Fibroblast of skin of back (primary cell): ENCODE data around the gene TXNRD2. TPM values are rescaled to one million over a fixed set of nuclear protein-coding genes. Genes with fewer than 3 reads are reported as not detected.

ENCODE experiments used
- DNase-seq: peaks from one replicate; pipeline ENCODE4 v3.0.0-alpha.2; 2013
- polyA plus RNA-seq, 2 experiments: library from polyadenylated mRNA; unstranded; fragments of 120-200 nt; gene quantifications; one replicate each; pipeline ENCODE4 v1.2.1, GENCODE V29; 2013; ENCODE audit not compliant: insufficient read length in 2 of 2

The TXNRD2 gene
- 19.6 TPM for polyA plus RNA-seq (2013, experiment 1 of 2; ENCODE audit: insufficient read length)
- polyA plus RNA-seq (2013, experiment 2 of 2; ENCODE audit: insufficient read length): 13.1 TPM

DNA sequence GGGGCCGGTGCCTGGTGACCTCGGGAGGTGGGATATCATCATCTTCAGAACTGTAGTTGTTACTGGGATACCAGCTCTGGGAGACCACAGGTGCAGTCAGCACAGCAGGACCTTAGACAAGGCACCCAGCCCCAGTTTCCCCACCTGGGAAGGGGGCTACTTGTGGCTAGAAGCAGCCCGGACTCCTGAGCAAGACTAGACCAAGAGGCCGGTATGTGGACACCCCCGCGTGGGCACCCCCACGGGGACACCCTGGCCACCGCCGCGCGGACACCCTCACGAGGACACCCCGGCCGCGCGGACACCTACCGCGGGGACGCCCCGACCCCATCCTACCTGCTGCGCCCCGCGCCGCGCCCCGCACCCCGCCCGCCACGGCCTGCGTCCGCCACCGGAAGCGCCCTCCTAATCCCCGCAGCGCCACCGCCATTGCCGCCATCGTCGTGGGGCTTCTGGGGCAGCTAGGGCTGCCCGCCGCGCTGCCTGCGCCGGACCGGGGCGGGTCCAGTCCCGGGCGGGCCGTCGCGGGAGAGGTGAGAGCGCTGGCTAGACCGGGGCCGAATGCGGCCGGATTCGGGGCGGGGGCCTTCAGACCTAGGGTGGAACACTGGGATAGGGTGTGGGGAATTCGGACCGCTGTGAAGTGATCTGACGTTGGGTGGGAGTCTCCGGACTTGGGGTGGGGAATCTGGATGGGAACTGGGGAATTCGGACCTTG, at the start of gene TXNRD2, which contains the start of gene COMT:
TXNRD2 (minus strand) TSS at position 454 of the 718 bp plus-strand sequence; CDS start at position 439, 15 bp downstream.
COMT (plus strand) TSS at position 408 of the 718 bp plus-strand sequence. CDS start 20,755 bp downstream, outside the sequence.
- DNase-seq: peak; percentile 75

- no peak for DNase-seq
Measured at GRCh38 chr22:19991395-19991644, 49.7 kb upstream of the TXNRD2 start.

DNA sequence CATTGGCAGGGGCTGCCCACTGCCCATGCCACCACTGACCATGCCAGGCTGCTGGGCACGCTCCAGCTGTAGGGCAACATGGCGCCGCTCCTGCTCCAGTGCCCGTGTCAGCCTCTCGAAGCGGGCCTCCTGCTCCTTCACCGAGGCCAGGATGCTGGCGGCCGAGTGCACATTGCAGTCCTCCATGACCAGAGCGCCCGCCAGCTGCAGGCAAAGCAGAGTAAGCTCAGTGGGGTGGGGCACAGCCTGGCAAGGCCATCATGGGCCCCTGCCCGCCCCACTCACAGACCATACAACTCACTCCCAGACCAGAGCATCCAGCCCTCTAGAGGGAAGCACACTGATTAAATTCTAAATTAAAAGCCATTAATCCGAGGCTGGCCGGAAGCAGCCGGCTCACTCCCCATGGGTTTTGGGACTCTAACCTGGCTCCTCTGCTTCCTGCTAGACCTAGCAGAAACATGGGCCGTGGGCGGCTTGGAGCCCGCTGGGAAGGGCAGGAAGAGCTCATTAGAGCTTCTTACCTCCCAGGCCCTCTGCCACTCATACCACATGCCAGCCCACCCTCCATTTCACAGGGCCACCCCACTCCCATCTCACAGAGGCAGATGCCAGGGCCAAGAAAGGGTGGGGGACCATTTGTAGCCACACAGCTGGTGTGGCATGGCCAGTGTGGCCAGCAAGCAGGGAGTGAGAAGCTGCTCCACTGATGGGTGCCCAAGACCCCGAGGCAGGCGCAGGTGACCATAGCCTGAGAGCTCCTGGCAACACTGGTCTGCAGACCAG, 49.2 kb upstream of the TXNRD2 start:
- DNase-seq: no peak

GRCh38 chr22:19990188-19990587, 48.6 kb upstream of the TXNRD2 start:
- DNase-seq: no peak

DNA sequence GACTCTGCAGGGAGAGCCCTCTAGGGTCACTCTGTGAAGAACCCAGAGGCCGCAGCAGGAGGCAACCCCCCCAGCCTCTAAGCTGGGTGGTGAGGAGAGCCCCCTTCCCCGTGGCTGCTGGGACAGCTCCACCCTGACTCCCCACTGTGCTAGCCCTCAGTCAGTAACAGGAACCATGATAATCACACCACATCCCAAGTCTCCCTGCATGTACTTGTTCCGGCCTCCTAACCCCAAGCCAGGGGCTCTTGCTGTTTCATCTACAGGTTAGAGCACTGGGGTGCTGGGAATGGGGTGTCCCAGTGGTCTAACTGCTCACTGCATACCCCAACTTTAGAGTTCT, 48.1 kb upstream of the TXNRD2 start:
- DNase-seq: no peak

GRCh38 chr22:19988965-19989724, 47.5 kb upstream of the TXNRD2 start:
- no peak for DNase-seq

- DNase-seq: no peak
Measured at GRCh38 chr22:19988331-19988808, 46.8 kb upstream of the TXNRD2 start.

DNA sequence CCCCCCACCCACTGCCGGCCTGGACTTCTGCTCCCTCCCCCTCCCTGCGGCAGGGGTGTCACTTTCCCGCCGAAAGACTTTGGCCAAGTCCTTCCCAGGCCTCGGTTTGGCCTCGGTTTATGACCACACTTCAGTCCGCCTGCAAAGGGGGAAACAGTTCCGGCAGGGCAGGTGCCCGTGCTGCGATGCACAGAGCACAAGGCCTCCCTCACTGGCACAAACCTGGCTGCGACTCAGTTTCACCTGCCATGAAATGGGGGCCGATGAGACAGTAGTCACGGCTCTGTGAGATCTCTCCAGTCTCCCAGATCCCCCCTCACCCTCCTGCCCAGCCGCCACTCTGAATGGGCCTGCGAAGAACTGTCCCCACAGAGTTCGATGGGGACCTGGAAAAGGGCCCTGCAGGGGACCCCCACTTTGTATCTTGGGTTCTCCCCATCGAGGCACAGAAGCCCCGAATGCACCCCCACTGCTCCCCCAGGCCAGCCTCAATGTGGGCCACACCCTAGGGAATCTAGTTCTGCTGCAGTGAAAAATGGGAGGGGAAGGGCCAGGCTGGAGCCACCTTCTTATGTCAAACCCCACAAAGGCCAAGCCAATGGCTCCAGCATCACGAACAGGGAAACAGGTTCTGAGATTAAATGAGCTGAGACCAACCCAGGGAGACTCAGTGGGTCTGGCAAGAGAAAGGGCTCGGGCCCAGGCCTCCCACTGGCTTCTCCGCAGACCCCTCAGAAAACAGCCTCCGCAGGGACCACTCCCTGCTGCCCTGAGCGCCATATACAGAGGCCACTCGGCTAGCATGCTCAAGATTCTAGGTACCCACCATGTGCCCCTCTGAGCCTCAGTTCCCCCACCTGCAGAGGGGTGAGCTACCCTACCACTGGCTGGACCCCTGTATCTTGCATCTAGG, 46.0 kb upstream of the TXNRD2 start:
- no peak for DNase-seq

DNA sequence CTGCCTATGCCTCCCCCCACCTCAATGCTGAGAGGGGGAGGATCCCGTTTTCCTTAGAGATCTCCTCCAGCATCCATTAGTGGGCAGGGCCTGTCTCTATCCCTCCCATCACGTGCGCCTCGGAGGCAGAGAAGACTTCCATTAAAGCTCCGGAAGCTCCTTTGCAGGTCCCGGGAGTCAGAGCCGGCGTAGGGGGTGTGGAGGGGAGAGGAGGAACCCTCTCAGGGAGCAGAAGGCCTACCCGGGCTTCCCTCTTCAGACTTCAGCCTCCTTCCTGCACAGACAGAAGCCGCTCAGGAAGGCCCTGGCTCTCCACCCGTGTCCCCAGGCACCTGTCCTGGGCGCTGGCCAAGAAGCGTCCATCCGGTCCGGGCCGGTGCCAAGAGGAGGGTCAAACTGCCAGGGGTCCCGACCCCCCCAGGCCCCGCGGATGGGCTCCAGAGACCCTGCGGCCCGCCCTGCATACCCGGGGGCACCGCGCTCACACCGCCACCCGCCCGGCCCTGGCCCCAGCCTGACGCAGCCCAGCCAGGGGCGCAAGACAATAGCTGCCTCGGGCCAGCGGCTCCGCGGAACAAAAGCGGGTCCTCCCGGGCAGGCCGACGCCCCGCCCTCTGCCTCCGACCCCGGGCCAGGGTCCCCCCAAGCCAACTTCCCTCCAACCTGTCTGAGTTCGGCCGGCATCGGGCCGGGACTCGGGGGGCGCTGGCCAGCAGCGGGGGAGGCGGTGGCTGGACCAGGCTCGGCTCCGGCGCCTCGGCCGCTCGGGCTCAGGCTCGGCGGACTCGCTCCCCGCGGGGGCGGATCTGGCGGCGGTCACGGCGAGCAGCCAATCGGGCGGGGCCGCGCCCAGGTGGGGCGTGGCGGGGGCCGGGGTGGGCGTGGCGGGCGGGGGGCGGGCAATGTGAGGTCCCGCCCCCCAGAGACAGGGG, 45.1 kb upstream of the TXNRD2 start:
- peak; percentile 71 for DNase-seq

GRCh38 chr22:19986011-19986409, 44.4 kb upstream of the TXNRD2 start:
- DNase-seq: no peak

DNA sequence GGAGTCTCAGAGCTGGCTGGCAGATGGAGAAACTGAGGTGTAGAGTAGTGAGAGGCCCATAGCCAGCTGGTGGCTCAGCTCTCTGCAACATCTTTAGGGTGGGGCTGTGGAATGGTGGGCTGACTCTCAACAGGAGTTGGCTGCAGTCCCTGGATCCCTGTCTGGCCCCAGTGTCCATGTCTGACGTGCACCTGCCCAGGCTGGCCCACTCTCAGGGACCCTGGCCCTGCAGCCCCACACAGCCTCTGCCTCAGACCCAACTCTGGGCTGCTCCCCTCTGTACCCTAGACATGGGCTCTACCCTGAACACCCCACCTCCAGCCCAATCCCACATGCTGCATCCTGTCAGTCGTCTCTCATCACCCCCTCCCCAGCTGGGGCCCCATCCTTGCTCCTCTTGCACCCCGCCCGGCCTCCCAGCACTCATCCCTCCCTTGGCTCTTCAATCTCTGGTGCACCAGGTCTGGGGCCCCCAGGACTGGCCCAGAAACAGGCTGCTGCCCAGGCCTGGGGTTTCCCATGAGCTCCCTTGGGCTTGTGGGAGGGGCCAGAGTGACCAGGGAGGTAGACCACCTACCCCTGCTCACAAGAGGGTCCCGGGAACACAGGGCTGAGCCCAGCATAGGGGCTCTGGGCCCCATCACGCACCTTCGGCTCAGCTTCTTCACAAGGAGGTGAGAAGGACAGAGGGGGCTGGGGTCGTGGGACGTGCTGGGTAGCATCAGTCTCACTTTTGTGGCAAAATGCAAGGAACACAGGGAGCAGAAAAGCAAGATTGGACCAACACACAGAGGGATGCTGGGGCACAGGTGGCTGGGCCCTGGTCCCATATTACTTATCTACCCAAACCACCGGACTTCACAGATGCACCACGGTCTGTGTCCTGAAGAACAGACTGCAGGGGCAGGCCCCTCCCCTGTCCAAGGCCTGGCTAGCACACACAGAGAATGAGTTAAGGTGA, 43.5 kb upstream of the TXNRD2 start:
- DNase-seq: no peak

DNA sequence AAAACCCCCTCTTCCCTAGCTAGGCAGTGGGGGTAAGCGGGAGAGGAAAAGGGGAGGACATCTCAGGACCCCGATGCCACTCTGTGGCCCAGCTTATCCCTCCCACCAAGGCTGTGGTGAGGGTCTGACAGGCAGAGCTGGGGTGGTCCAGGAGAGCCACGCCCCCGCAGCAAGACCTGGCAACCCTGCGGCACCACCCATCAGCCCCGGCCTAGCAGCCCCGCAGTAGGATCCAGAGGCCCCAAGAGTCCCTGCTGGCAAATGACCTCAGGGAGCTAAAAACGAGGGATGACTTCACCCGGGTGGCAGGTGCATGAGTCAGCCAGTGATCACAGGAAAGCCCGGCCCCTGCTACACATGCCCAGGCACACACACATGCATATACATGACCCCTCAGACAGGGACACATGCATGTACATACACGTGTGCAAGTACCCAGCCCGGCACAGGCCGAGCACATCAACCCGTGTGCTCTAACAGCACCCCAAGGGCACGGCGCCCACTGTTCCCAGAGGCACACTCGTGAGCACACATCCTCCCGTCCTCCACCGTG, 42.7 kb upstream of the TXNRD2 start:
- peak; percentile 79 for DNase-seq

GRCh38 chr22:19983741-19984140, 42.1 kb upstream of the TXNRD2 start:
- DNase-seq: peak; percentile 11

GRCh38 chr22:19982991-19983578, 41.5 kb upstream of the TXNRD2 start:
- DNase-seq: no peak

DNA sequence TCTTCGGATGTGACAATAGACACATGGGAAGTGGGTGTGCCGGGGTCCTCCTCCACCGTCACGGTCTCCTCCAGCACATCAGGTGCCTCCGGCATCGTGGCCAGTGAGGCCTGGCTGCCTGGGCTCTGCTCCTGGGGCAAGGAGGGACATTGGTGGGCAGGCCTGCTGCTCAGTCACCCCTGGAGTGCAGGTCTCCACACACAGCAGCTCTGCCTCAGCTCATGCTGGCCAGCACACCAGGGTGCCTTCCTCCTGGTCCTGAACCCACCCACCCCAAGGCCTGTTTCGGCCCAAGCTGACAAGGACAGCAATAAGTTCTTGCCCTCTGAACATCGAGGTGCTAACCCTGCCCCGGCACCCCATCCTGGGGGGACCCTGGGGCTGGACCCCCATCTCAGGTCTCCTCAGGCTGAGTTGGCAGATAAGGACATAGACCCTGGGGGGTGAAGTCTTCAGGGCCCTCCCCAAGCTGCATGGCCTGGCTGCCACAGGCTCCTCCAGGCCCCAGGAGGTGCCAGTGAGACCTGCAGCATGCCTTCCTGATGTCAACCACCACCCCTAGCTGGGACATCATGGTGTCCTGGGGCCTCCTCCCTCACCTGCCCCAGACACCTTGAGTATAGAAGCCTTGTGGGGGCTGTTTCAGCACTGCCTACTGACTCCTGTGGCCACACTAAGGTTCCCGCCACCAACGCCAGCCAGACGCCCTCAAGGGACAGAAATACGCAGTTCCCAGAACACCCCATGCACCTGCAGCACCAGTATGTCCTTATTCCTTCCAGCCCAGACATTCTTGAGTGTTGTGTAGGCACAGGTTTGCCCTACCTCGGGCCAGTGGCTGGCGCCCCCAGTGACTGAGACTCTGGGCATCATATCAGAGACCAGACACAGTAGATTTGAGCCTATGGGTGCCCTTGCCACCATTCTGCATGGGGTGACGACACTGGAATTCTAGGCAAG, 40.6 kb upstream of the TXNRD2 start:
- DNase-seq: no peak

DNA sequence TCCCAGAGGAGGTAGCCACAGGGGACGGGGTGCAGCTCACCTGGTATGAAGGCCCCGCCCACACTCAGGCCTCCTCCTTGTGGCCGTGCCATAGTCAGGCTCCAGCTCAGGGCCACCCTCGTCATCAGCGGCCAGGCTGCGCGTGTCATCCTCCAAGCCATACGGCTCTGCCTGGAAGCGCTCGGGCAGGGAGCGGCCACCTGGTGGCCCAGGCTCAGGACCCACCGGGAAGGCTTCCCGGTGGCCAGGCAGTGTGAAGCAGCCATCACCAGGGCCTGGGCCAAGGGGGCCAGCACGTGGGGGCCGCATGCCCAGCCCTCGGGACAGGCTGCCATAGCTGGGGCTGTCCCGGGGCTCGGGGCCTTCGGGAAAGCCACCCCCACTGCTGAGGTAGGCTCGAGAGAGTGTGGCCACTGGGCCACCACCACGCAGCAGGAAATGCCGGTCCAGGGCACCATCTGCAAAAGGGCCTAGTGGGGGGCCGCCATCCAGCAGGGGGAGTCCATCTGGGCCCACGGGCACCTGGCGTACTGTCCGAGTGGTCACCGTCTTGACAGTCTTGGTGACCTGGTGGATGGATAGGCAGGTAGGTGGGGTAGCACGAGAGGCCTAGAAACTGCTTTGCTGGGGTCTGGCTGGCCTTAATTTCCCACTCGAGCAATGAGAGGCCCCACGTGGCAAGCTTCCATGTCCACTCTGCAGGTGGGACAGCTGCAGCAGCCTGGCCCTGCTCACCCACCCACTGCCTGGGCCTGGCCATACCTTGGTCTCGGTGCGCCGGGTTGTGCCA, 39.7 kb upstream of the TXNRD2 start:
- no peak for DNase-seq

DNA sequence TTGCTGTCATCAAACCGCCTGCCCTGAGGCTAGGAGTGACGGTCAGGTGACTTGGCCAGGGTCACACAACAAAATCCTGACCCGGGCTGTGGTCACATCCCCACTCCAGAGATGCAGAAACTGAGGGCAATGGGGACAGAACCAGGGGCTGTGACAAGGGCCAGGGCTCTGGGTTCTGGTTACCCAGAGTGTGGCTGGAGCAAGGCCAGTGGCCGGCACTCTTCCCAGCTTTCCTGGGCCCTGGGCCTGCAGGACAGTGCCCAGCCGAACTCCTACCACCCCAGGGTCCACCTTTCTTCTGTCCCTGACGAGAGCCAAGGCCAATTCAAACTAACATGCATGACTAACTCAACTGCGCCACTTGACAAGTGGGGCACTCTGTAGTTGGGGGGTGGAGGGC, 39.1 kb upstream of the TXNRD2 start:
- DNase-seq: no peak
